Uterus (tissue), 4 donors: ENCODE results near the gene TLK1. TPM values are rescaled to one million over a fixed set of nuclear protein-coding genes. Genes with fewer than 3 reads are reported as not detected.
"Not testable (repeated sequence)": the region's sequence is repeated elsewhere in the genome, so short reads cannot be mapped to it uniquely, and the experiment has no call there.

Experiments
- DNase-seq, 2 donors: peaks; one replicate each; pipeline ENCODE4 v3.0.0-alpha.2; 2019 to 2020
- H3K27ac ChIP-seq, 2 donors: fragments of 200-600 bp; sonication (generic); 1 replicate in 1 of 2; 2 replicates in 1 of 2; pipeline ENCODE4 v1.5.1; 2016 to 2018
- H3K27me3 ChIP-seq, 2 donors: fragments of 200-600 bp; sonication (generic); one replicate each; pipeline ENCODE4 v1.5.1; 2018 to 2019; ENCODE audit warnings: control low read depth in 1 of 2
- H3K36me3 ChIP-seq, 2 donors: fragments of 200-600 bp; sonication (generic); one replicate each; pipeline ENCODE4 v1.5.1; 2019; ENCODE audit warnings: control low read depth in 1 of 2
- H3K4me1 ChIP-seq, 2 donors: fragments of 200-600 bp; sonication (generic); one replicate each; pipeline ENCODE4 v1.5.1; 2018 to 2019; ENCODE audit warnings: control low read depth in 1 of 2
- H3K4me3 ChIP-seq, 2 donors: fragments of 200-600 bp; sonication (generic); 1 replicate in 1 of 2; 2 replicates in 1 of 2; pipeline ENCODE4 v1.5.1; 2018 to 2019; ENCODE audit warnings: mild to moderate bottlenecking in 1 of 2
- H3K9me3 ChIP-seq, 2 donors: fragments of 200-600 bp; sonication (generic); one replicate each; pipeline ENCODE4 v1.5.1; 2019; ENCODE audit warnings: control low read depth in 1 of 2
- POLR2A ChIP-seq, 2 donors: fragments of 450-650 bp; IDR thresholded peaks; one replicate each; pipeline ENCODE4 v1.6.1; 2016; ENCODE audit warnings: antibody characterized with exemption in 2 of 2, mild to moderate bottlenecking in 1 of 2, moderate library complexity in 1 of 2
- intact Hi-C: fragments of 100-400 bp; cut with DNase I; formaldehyde crosslinking; loops from one replicate; pipeline ENCODE4 v1.15.1; 2023; ENCODE audit warnings: low total_unique reads
- total RNA-seq, 4 donors: library from RNA; depleted of rRNA in 3 of 4; stranded (reverse); fragments of >200 nt in 3 of 4; gene quantifications; one replicate each; pipeline versions ENCODE4 v1.1.0 to v1.2.4, GENCODE V29; 2014 to 2023
- TF ChIP-seq, protein P1 (sequence below), 4 experiments: fragments of 200-600 bp in 2 of 4; fragments of 450-650 bp in 2 of 4; sonication (generic) in 2 of 4; IDR thresholded peaks; one replicate each; pipeline ENCODE4 v1.5.1; 2016 to 2019; ENCODE audit warnings: antibody characterized with exemption in 4 of 4, mild to moderate bottlenecking in 2 of 4, moderate library complexity in 1 of 4
- donor health status: DM: yes; HTN: yes; CAD: no.

TLK1 gene
- total RNA-seq, 4 donors from 2014 or later, result 24.4 to 77.3 (median 36.1) TPM

DNA sequence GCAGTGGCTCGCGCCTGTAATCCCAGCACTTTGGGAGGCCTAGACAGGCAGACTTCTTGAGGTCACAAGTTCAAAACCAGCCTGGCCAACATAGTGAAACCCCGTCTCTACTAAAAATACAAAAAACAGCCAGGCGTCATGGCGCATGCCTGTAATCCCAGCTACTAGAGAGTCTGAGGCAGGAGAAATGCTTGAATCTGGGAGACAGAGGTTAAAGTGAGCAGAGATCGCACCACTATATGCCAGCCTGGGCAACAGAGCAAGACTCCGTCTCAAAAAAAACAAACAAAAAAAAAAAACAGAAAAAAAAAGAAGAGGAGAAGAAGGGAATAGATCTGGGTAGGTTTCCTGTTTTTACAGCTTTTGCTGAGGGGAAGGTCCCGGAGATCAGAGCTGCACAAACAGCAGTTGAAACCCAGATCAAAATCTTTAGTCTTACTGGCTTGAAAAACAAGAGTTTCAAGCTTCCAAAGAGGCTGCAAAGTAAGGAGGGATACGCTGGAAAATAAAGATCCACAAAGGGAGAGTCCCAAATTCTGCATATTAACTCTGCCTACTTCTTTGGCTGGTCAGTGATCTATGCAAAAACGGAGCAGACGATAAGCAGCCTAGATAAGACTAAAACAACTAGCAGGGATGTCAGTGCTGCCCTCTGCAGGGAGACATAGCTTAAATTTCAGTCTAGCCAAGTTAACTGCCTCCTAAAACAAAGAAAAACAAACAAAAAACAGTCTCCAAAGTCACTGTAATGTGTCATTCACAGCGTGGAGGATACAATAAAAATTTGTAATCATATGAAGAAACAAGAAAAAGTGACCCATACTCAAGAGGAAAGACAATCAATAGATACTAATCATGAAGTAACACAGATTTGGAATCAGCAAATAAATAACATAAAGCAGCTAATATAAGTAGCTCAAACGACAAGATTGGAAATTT lies 74.1 kb downstream of the TLK1 start:
- no peaks in the 10 kb centered on the region for H3K27me3 ChIP-seq
- no peaks in the 10 kb centered on the region for H3K9me3 ChIP-seq
- TF ChIP-seq, protein P1, sequence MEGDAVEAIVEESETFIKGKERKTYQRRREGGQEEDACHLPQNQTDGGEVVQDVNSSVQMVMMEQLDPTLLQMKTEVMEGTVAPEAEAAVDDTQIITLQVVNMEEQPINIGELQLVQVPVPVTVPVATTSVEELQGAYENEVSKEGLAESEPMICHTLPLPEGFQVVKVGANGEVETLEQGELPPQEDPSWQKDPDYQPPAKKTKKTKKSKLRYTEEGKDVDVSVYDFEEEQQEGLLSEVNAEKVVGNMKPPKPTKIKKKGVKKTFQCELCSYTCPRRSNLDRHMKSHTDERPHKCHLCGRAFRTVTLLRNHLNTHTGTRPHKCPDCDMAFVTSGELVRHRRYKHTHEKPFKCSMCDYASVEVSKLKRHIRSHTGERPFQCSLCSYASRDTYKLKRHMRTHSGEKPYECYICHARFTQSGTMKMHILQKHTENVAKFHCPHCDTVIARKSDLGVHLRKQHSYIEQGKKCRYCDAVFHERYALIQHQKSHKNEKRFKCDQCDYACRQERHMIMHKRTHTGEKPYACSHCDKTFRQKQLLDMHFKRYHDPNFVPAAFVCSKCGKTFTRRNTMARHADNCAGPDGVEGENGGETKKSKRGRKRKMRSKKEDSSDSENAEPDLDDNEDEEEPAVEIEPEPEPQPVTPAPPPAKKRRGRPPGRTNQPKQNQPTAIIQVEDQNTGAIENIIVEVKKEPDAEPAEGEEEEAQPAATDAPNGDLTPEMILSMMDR (IDR thresholded peaks at IDR 0.05), result peak; percentile 32 to 49 (median 40)
- TF ChIP-seq POLR2A (IDR thresholded peaks at IDR 0.05), result no peak
- intact Hi-C loops, result no loop called here
- H3K36me3 ChIP-seq, result no peaks in the 10 kb centered on the region
- H3K27ac ChIP-seq, result peak overlapping the region in 1 of 2 donors; percentile 14
- peak in 1 of 2 donors; percentile 20 for DNase-seq
- no peaks in the 10 kb centered on the region for H3K4me1 ChIP-seq
- no peak overlapping the region for H3K4me3 ChIP-seq

DNA sequence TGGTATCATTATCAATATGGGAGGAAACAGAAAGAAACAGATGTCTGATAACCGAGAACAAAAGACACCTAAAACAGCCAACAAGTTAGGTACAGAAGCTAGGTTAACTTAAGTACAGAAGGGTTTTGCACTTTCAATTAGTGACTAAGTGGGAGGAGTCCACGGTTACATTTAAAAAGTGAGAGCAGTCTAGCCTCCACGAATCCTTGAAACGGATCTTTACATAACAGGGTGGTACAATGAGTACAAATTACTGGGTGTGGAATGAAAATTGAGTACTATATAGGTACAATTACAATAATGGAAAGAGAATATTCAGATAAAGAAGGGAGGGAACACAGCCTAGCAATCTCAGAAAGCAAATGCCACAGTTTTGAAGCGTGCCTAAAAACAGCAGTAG lies 76.6 kb downstream of the TLK1 start:
- Histone ChIP-seq H3K4me1 (peaks cover 0 to 4% of the 10 kb centered on the region in 2 donors), H3K27me3 (no peaks in the 10 kb centered on the region), H3K4me3 (no peak overlapping the region), H3K9me3 (no peaks in the 10 kb centered on the region), H3K27ac (no peak overlapping the region), H3K36me3 (no peaks in the 10 kb centered on the region)
- intact Hi-C loops, result no loop called here
- TF ChIP-seq POLR2A (IDR thresholded peaks at IDR 0.05), result no peak
- TF ChIP-seq, protein P1 (IDR thresholded peaks at IDR 0.05), result no peak
- no peak for DNase-seq

DNA sequence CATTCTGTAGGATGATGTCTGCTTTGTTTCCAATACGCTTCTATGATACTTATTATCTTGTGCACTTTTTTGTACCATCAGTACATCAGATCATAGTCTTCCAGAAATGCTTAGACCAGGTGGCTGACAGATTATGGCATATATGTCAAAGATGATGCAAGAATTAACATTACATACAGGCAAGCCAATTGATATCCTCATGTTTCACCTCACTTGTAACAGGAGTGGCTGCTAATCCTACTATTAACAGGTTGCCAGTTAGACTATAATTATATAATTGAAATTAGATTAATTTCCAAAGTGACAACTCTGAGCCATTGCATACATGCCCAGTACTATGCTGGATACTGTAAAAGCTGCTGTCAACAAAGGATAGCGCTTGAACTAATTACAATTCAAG lies 77.2 kb downstream of the TLK1 start:
- H3K36me3 ChIP-seq, result no peaks in the 10 kb centered on the region
- H3K27me3 ChIP-seq, result no peaks in the 10 kb centered on the region
- no peak overlapping the region for H3K4me3 ChIP-seq
- no peaks in the 10 kb centered on the region for H3K9me3 ChIP-seq
- peaks cover 0 to 4% of the 10 kb centered on the region in 2 donors for H3K4me1 ChIP-seq
- no peak overlapping the region for H3K27ac ChIP-seq
- TF ChIP-seq, protein P1 (IDR thresholded peaks at IDR 0.05), result no peak
- no peak for TF ChIP-seq POLR2A (IDR thresholded peaks at IDR 0.05)
- DNase-seq, result no peak
- intact Hi-C loops, result no loop called here

DNA sequence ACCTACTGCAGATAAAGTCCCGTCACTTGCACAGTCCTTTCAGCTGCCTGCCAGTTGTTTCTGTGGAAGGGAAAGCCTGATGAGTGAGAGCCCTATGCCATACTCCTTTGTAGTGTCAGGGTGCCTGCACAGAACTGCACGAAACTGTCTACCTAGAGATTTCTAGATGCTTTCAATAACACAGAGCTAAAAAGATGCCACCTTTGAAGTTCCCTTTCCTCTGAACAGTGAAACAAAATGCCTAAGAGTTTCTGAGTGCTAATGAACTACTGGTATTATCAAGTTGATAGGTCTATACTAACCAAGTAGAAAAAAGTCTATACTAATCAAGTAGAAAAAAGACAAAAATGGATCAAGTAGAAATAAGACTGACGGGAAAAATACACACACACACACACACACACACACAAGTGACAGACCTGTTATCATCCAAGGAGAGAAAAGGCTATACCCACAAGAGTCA lies 79.0 kb downstream of the TLK1 start:
- TF ChIP-seq, protein P1 (IDR thresholded peaks at IDR 0.05), result no peak
- TF ChIP-seq POLR2A (IDR thresholded peaks at IDR 0.05), result no peak
- intact Hi-C loops, result no loop called here
- Histone ChIP-seq H3K27me3 (no peaks in the 10 kb centered on the region), H3K4me1 (peaks cover 0 to 4% of the 10 kb centered on the region in 2 donors), H3K36me3 (no peaks in the 10 kb centered on the region), H3K4me3 (no peak overlapping the region), H3K27ac (no peak overlapping the region), H3K9me3 (no peaks in the 10 kb centered on the region)
- no peak for DNase-seq

DNA sequence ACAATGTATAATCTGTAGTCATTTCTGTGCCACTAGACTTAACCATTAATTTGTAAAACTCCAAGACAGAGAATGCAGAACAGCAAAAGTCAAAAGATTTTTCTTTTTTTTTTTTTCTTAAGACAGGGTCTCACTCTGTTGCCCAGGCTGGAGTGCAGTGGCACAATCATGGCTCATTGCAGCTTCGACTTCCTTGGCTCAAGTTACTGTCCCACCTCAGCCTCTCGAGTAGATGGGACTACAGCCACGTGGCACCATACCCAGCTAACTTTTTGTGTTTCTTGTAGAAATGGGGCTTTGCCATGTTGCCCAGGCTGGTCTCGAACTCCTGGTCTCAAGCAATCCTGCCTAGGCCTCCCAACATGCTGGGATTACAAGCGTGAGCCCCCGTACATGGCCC lies 80.1 kb downstream of the TLK1 start:
- Histone ChIP-seq H3K4me1 (peaks cover 0 to 4% of the 10 kb centered on the region in 2 donors), H3K27me3 (no peaks in the 10 kb centered on the region), H3K27ac (no peak overlapping the region), H3K4me3 (no peak overlapping the region), H3K36me3 (no peaks in the 10 kb centered on the region), H3K9me3 (no peaks in the 10 kb centered on the region)
- no peak for TF ChIP-seq POLR2A (IDR thresholded peaks at IDR 0.05)
- TF ChIP-seq, protein P1 (IDR thresholded peaks at IDR 0.05), result no peak
- no peak for DNase-seq
- intact Hi-C loops, result no loop called here

DNA sequence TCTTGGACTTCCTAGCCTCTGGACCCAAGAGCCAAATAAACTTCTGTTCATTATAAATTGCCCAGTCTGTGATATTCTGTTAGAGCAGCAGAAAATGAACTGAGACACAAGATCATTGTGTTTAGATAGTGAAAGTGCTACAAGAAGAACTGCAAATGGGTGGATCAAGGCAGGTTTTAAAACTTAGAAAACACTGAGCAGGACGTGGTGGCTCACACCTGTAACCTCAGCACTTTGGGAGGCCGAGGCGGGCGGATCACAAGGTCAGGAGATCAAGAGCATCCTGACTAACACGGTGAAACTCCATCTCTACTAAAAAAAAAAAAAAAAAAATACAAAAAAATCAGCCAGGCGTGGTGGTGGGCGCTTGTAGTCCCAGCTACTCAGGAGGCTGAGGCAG lies 84.3 kb downstream of the TLK1 start:
- DNase-seq, H3K4me3 ChIP-seq, intact Hi-C loops, H3K9me3 ChIP-seq, H3K27me3 ChIP-seq, H3K27ac ChIP-seq, H3K36me3 ChIP-seq, H3K4me1 ChIP-seq: not testable (repeated sequence)
